ENCODE measurements around the gene ZBTB37. TPM values are rescaled to one million over a fixed set of nuclear protein-coding genes. Genes with fewer than 3 reads are reported as not detected.
A peak's percentile ranks its signal among the peaks of the same experiment; 100 is the strongest.

ZBTB37 gene
- total and polyA plus RNA-seq, 9 of the 15 experiments (the other 6 are each of a cell fraction or from before 2014, with no cell fraction given): 1.3 to 13.9 (median 5.4) TPM

DNA sequence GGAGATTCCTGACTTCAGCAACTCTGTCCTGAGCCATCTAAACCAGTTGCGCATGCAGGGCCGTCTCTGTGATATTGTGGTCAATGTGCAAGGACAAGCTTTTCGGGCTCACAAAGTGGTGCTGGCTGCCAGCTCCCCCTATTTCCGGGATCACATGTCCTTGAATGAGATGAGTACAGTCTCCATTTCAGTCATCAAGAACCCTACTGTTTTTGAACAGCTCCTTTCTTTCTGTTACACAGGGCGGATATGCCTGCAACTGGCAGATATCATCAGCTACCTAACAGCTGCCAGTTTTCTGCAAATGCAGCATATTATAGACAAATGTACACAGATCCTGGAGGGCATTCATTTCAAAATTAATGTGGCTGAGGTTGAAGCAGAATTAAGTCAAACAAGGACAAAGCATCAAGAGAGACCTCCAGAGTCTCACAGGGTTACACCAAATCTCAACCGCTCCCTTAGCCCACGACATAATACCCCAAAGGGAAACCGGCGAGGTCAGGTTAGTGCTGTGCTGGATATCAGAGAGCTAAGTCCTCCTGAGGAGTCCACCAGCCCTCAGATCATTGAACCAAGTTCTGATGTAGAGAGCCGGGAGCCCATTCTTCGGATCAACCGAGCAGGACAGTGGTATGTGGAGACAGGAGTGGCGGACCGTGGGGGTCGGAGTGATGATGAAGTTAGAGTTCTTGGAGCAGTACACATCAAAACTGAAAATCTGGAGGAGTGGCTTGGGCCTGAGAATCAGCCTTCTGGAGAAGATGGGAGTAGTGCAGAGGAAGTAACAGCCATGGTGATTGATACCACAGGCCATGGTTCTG is 2.3 kb downstream of the ZBTB37 start (continued):
- TF ChIP-seq, protein P1, sequence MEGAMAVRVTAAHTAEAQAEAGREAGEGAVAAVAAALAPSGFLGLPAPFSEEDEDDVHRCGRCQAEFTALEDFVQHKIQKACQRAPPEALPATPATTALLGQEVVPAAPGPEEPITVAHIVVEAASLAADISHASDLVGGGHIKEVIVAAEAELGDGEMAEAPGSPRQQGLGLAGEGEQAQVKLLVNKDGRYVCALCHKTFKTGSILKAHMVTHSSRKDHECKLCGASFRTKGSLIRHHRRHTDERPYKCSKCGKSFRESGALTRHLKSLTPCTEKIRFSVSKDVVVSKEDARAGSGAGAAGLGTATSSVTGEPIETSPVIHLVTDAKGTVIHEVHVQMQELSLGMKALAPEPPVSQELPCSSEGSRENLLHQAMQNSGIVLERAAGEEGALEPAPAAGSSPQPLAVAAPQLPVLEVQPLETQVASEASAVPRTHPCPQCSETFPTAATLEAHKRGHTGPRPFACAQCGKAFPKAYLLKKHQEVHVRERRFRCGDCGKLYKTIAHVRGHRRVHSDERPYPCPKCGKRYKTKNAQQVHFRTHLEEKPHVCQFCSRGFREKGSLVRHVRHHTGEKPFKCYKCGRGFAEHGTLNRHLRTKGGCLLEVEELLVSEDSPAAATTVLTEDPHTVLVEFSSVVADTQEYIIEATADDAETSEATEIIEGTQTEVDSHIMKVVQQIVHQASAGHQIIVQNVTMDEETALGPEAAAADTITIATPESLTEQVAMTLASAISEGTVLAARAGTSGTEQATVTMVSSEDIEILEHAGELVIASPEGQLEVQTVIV (CRISPR knock-in tag; IDR thresholded peaks at IDR 0.05; ENCODE audit: borderline replicate concordance): no peak
- TF ChIP-seq, protein P2, sequence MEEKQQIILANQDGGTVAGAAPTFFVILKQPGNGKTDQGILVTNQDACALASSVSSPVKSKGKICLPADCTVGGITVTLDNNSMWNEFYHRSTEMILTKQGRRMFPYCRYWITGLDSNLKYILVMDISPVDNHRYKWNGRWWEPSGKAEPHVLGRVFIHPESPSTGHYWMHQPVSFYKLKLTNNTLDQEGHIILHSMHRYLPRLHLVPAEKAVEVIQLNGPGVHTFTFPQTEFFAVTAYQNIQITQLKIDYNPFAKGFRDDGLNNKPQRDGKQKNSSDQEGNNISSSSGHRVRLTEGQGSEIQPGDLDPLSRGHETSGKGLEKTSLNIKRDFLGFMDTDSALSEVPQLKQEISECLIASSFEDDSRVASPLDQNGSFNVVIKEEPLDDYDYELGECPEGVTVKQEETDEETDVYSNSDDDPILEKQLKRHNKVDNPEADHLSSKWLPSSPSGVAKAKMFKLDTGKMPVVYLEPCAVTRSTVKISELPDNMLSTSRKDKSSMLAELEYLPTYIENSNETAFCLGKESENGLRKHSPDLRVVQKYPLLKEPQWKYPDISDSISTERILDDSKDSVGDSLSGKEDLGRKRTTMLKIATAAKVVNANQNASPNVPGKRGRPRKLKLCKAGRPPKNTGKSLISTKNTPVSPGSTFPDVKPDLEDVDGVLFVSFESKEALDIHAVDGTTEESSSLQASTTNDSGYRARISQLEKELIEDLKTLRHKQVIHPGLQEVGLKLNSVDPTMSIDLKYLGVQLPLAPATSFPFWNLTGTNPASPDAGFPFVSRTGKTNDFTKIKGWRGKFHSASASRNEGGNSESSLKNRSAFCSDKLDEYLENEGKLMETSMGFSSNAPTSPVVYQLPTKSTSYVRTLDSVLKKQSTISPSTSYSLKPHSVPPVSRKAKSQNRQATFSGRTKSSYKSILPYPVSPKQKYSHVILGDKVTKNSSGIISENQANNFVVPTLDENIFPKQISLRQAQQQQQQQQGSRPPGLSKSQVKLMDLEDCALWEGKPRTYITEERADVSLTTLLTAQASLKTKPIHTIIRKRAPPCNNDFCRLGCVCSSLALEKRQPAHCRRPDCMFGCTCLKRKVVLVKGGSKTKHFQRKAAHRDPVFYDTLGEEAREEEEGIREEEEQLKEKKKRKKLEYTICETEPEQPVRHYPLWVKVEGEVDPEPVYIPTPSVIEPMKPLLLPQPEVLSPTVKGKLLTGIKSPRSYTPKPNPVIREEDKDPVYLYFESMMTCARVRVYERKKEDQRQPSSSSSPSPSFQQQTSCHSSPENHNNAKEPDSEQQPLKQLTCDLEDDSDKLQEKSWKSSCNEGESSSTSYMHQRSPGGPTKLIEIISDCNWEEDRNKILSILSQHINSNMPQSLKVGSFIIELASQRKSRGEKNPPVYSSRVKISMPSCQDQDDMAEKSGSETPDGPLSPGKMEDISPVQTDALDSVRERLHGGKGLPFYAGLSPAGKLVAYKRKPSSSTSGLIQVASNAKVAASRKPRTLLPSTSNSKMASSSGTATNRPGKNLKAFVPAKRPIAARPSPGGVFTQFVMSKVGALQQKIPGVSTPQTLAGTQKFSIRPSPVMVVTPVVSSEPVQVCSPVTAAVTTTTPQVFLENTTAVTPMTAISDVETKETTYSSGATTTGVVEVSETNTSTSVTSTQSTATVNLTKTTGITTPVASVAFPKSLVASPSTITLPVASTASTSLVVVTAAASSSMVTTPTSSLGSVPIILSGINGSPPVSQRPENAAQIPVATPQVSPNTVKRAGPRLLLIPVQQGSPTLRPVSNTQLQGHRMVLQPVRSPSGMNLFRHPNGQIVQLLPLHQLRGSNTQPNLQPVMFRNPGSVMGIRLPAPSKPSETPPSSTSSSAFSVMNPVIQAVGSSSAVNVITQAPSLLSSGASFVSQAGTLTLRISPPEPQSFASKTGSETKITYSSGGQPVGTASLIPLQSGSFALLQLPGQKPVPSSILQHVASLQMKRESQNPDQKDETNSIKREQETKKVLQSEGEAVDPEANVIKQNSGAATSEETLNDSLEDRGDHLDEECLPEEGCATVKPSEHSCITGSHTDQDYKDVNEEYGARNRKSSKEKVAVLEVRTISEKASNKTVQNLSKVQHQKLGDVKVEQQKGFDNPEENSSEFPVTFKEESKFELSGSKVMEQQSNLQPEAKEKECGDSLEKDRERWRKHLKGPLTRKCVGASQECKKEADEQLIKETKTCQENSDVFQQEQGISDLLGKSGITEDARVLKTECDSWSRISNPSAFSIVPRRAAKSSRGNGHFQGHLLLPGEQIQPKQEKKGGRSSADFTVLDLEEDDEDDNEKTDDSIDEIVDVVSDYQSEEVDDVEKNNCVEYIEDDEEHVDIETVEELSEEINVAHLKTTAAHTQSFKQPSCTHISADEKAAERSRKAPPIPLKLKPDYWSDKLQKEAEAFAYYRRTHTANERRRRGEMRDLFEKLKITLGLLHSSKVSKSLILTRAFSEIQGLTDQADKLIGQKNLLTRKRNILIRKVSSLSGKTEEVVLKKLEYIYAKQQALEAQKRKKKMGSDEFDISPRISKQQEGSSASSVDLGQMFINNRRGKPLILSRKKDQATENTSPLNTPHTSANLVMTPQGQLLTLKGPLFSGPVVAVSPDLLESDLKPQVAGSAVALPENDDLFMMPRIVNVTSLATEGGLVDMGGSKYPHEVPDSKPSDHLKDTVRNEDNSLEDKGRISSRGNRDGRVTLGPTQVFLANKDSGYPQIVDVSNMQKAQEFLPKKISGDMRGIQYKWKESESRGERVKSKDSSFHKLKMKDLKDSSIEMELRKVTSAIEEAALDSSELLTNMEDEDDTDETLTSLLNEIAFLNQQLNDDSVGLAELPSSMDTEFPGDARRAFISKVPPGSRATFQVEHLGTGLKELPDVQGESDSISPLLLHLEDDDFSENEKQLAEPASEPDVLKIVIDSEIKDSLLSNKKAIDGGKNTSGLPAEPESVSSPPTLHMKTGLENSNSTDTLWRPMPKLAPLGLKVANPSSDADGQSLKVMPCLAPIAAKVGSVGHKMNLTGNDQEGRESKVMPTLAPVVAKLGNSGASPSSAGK (IDR thresholded peaks at IDR 0.05): no peak; the same call in 1 of the 2 replicates
- TF ChIP-seq, protein P3, sequence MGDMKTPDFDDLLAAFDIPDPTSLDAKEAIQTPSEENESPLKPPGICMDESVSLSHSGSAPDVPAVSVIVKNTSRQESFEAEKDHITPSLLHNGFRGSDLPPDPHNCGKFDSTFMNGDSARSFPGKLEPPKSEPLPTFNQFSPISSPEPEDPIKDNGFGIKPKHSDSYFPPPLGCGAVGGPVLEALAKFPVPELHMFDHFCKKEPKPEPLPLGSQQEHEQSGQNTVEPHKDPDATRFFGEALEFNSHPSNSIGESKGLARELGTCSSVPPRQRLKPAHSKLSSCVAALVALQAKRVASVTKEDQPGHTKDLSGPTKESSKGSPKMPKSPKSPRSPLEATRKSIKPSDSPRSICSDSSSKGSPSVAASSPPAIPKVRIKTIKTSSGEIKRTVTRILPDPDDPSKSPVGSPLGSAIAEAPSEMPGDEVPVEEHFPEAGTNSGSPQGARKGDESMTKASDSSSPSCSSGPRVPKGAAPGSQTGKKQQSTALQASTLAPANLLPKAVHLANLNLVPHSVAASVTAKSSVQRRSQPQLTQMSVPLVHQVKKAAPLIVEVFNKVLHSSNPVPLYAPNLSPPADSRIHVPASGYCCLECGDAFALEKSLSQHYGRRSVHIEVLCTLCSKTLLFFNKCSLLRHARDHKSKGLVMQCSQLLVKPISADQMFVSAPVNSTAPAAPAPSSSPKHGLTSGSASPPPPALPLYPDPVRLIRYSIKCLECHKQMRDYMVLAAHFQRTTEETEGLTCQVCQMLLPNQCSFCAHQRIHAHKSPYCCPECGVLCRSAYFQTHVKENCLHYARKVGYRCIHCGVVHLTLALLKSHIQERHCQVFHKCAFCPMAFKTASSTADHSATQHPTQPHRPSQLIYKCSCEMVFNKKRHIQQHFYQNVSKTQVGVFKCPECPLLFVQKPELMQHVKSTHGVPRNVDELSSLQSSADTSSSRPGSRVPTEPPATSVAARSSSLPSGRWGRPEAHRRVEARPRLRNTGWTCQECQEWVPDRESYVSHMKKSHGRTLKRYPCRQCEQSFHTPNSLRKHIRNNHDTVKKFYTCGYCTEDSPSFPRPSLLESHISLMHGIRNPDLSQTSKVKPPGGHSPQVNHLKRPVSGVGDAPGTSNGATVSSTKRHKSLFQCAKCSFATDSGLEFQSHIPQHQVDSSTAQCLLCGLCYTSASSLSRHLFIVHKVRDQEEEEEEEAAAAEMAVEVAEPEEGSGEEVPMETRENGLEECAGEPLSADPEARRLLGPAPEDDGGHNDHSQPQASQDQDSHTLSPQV (IDR thresholded peaks at IDR 0.05): 0 out of 2 replicates have a peak, but pooled peaks have one; percentile 48
- TF ChIP-seq SMARCC2 (IDR thresholded peaks at IDR 0.05; ENCODE audit: low read depth) (no peak), HDAC1 (IDR thresholded peaks at IDR 0.05) (0 out of 4 replicates have a peak, but pooled peaks of 1 of the 2 experiments have one; percentile 38), IFI16 (CRISPR knock-in tag; IDR thresholded peaks at IDR 0.05) (no peak)

Data from K562 (cell line).